ENCODE results near the gene SORBS1.

SORBS1 gene

GRCh38 chr10:95421782-95422181 lies 139.4 kb downstream of the SORBS1 start:
- Histone ChIP-seq H3K9me3 (replicated peaks; ENCODE audit: insufficient read depth, low read length) (no peaks in the 10 kb centered on the region), H3K9me2 (replicated peaks; ENCODE audit: insufficient read depth, low read length) (no peaks in the 10 kb centered on the region), H3K4me3 (ENCODE audit: low read length) (no peak overlapping the region), H3K27ac (ENCODE audit: low read length) (no peak overlapping the region), H3K4me2 (ENCODE audit: low read depth, low read length) (no peak overlapping the region), H4K20me1 (ENCODE audit: insufficient read depth, low read length) (no peaks in the 10 kb centered on the region), H3F3A (ENCODE audit: insufficient read depth, low read length) (no peaks in the 10 kb centered on the region), H2AFZ (ENCODE audit: low read length) (no peak overlapping the region), H3K4me1 (ENCODE audit: low read length) (no peaks in the 10 kb centered on the region), H3K9ac (ENCODE audit: low read length) (no peak overlapping the region), H3K36me3 (replicated peaks; ENCODE audit: insufficient read depth, low read length) (no peaks in the 10 kb centered on the region), H3K79me2 (ENCODE audit: low read length) (no peaks in the 10 kb centered on the region), H3K27me3 (replicated peaks; ENCODE audit: insufficient read depth, low read length) (no peaks in the 10 kb centered on the region)
- no peak for DNase-seq
- no peak for TF ChIP-seq EZH2 (optimal IDR thresholded peaks at IDR 0.05; ENCODE audit: low read depth, low read length)
- no peak for TF ChIP-seq EZH2phosphoT487 (IDR thresholded peaks at IDR 0.05; ENCODE audit: low read length)
- no peak for TF ChIP-seq CTCF (IDR thresholded peaks at IDR 0.05; ENCODE audit: low read length)

GRCh38 chr10:95419399-95419798 lies 141.8 kb downstream of the SORBS1 start:
- H3K9me3 ChIP-seq (replicated peaks; ENCODE audit: insufficient read depth, low read length) = no peaks in the 10 kb centered on the region
- H3K4me3 ChIP-seq (ENCODE audit: low read length) = no peak overlapping the region
- no peak overlapping the region for H2AFZ ChIP-seq (ENCODE audit: low read length)
- DNase-seq = no peak
- H3K36me3 ChIP-seq (replicated peaks; ENCODE audit: insufficient read depth, low read length) = no peaks in the 10 kb centered on the region
- no peaks in the 10 kb centered on the region for H3K79me2 ChIP-seq (ENCODE audit: low read length)
- TF ChIP-seq CTCF (IDR thresholded peaks at IDR 0.05; ENCODE audit: low read length) = no peak
- TF ChIP-seq EZH2 (optimal IDR thresholded peaks at IDR 0.05; ENCODE audit: low read depth, low read length) = no peak
- H3K4me2 ChIP-seq (ENCODE audit: low read depth, low read length) = no peak overlapping the region
- H4K20me1 ChIP-seq (ENCODE audit: insufficient read depth, low read length) = no peaks in the 10 kb centered on the region
- H3F3A ChIP-seq (ENCODE audit: insufficient read depth, low read length) = no peaks in the 10 kb centered on the region
- H3K9me2 ChIP-seq (replicated peaks; ENCODE audit: insufficient read depth, low read length) = no peaks in the 10 kb centered on the region
- H3K27me3 ChIP-seq (replicated peaks; ENCODE audit: insufficient read depth, low read length) = no peaks in the 10 kb centered on the region
- H3K4me1 ChIP-seq (ENCODE audit: low read length) = no peaks in the 10 kb centered on the region
- H3K9ac ChIP-seq (ENCODE audit: low read length) = no peak overlapping the region
- no peak overlapping the region for H3K27ac ChIP-seq (ENCODE audit: low read length)

GRCh38 chr10:95416973-95417372 lies 144.2 kb downstream of the SORBS1 start:
- H3K27ac ChIP-seq (ENCODE audit: low read length) = no peak overlapping the region
- H3K9me2 ChIP-seq (replicated peaks; ENCODE audit: insufficient read depth, low read length) = no peaks in the 10 kb centered on the region
- no peaks in the 10 kb centered on the region for H4K20me1 ChIP-seq (ENCODE audit: insufficient read depth, low read length)
- no peak overlapping the region for H3K4me3 ChIP-seq (ENCODE audit: low read length)
- no peaks in the 10 kb centered on the region for H3K36me3 ChIP-seq (replicated peaks; ENCODE audit: insufficient read depth, low read length)
- no peaks in the 10 kb centered on the region for H3K79me2 ChIP-seq (ENCODE audit: low read length)
- no peak for TF ChIP-seq CTCF (IDR thresholded peaks at IDR 0.05; ENCODE audit: low read length)
- TF ChIP-seq EZH2 (optimal IDR thresholded peaks at IDR 0.05; ENCODE audit: low read depth, low read length) = no peak
- no peak for TF ChIP-seq EZH2phosphoT487 (IDR thresholded peaks at IDR 0.05; ENCODE audit: low read length)
- no peak overlapping the region for H3K9ac ChIP-seq (ENCODE audit: low read length)
- no peaks in the 10 kb centered on the region for H3K4me1 ChIP-seq (ENCODE audit: low read length)
- H3K4me2 ChIP-seq (ENCODE audit: low read depth, low read length) = no peak overlapping the region
- no peak overlapping the region for H2AFZ ChIP-seq (ENCODE audit: low read length)
- H3K9me3 ChIP-seq (replicated peaks; ENCODE audit: insufficient read depth, low read length) = no peaks in the 10 kb centered on the region
- H3F3A ChIP-seq (ENCODE audit: insufficient read depth, low read length) = no peaks in the 10 kb centered on the region
- no peak for DNase-seq
- no peaks in the 10 kb centered on the region for H3K27me3 ChIP-seq (replicated peaks; ENCODE audit: insufficient read depth, low read length)
